B cell (primary cell): ENCODE data around the gene PTPRN2. TPM values are rescaled to one million over a fixed set of nuclear protein-coding genes. Genes with fewer than 3 reads are reported as not detected.

Experiments
- ATAC-seq: fragments of 200-7000 bp; cut with Tn5 transposase; one replicate; pipeline ENCODE4 v1.10.0; 2021; ENCODE audit warnings: low read depth, mild to moderate bottlenecking, moderate number of reproducible peaks, moderate library complexity
- CTCF ChIA-PET: fragments of 350-600 bp; sonication (Branson Sonifier 250); formaldehyde crosslinking; loops from one replicate; lab custom pipeline; 2021; ENCODE audit warnings: antibody characterized with exemption, inconsistent platforms; lab: Charles Lee
- POLR2A ChIA-PET: fragments of 350-600 bp; sonication (Branson Sonifier 250); formaldehyde crosslinking; loops from one replicate; lab custom pipeline; 2021; ENCODE audit warnings: antibody characterized with exemption; lab: Charles Lee
- DNase-seq: peaks from one replicate; pipeline ENCODE4 v3.0.0; 2013
- H2AFZ ChIP-seq: 2 replicates; pipeline ENCODE4 v1.6.1; 2012; ENCODE audit warnings: mild to moderate bottlenecking, low read depth, low read length; ENCODE audit not compliant: insufficient read depth, poor library complexity, severe bottlenecking
- H3K27ac ChIP-seq, 2 donors: 1 replicate in 1 of 2; 2 replicates in 1 of 2; pipeline ENCODE4 v1.5.1; 2012 to 2013; ENCODE audit warnings: low read length in 2 of 2, mild to moderate bottlenecking in 2 of 2, moderate library complexity in 1 of 2
- H3K27me3 ChIP-seq, 4 experiments: fragments of 200-600 bp in 1 of 4; sonication (generic) in 1 of 4; replicated peaks in 1 of 4; 1 replicate in 2 of 4; 2 replicates in 2 of 4; pipeline versions ENCODE4 v1.6.1 to v1.7.0; 2013 to 2016; ENCODE audit warnings: low read length in 3 of 4, mild to moderate bottlenecking in 2 of 4, mixed read lengths in 1 of 4, moderate library complexity in 1 of 4; ENCODE audit not compliant: insufficient read depth in 4 of 4, control insufficient read depth in 3 of 4; ENCODE audit errors: control extremely low read depth in 1 of 4
- H3K36me3 ChIP-seq, 2 experiments: replicated peaks in 1 of 2; 1 replicate in 1 of 2; 2 replicates in 1 of 2; pipeline versions ENCODE4 v1.6.1 to v1.7.1; 2013; ENCODE audit warnings: low read length in 1 of 2; ENCODE audit not compliant: insufficient read depth in 2 of 2, control insufficient read depth in 1 of 2; ENCODE audit errors: control extremely low read depth in 1 of 2, extremely low read depth in 1 of 2
- H3K4me1 ChIP-seq, 2 donors: fragments of 200-600 bp in 1 of 2; sonication (generic) in 1 of 2; 1 replicate in 1 of 2; 2 replicates in 1 of 2; pipeline versions ENCODE4 v1.5.1 to v1.6.1; 2013 to 2017; ENCODE audit warnings: low read length in 2 of 2; ENCODE audit not compliant: control insufficient read depth in 2 of 2, insufficient read depth in 2 of 2
- H3K4me2 ChIP-seq: replicated peaks from 2 replicates; pipeline ENCODE3; 2012; ENCODE audit warnings: mild to moderate bottlenecking, low read depth, low read length; ENCODE audit not compliant: poor library complexity, severe bottlenecking
- H3K4me3 ChIP-seq, 5 experiments: fragments of 200-600 bp in 1 of 5; sonication (generic) in 1 of 5; 1 replicate in 3 of 5; 2 replicates in 2 of 5; pipeline versions ENCODE4 v1.5.1 to v1.7.0; 2011 to 2016; ENCODE audit warnings: low read length in 4 of 5, mild to moderate bottlenecking in 4 of 5, low read depth in 2 of 5, control low read depth in 1 of 5, moderate library complexity in 1 of 5; ENCODE audit not compliant: insufficient read depth in 1 of 5; ENCODE audit errors: control extremely low read depth in 1 of 5, extremely low read depth in 1 of 5
- H3K79me2 ChIP-seq: fragments of 200-600 bp; sonication (generic); one replicate; pipeline ENCODE4 v1.6.0; 2016; ENCODE audit warnings: low read length; ENCODE audit not compliant: control insufficient read depth, insufficient read depth
- H3K9ac ChIP-seq: fragments of 200-600 bp; sonication (generic); 2 replicates; pipeline ENCODE4 v1.6.1; 2017; ENCODE audit warnings: mild to moderate bottlenecking, low read length, moderate library complexity
- H3K9me3 ChIP-seq, 3 donors: one replicate each; pipeline versions ENCODE4 v1.6.1 to v1.7.1; 2013; ENCODE audit warnings: low read length in 2 of 3; ENCODE audit not compliant: control insufficient read depth in 2 of 3, insufficient read depth in 1 of 3; ENCODE audit errors: control extremely low read depth in 1 of 3
- H4K20me1 ChIP-seq: 2 replicates; pipeline ENCODE4 v1.6.0; 2012; ENCODE audit warnings: mild to moderate bottlenecking, low read length; ENCODE audit not compliant: insufficient read depth, control insufficient read depth, poor library complexity, severe bottlenecking
- H3K27ac Mint-ChIP-seq: one replicate; pipeline ENCODE4 v1.8.0; 2021; ENCODE audit warnings: mixed read lengths
- H3K27me3 Mint-ChIP-seq: one replicate; pipeline ENCODE4 v1.8.0; 2021; ENCODE audit warnings: mixed read lengths
- H3K4me1 Mint-ChIP-seq: one replicate; pipeline ENCODE4 v1.8.0; 2021; ENCODE audit warnings: mixed read lengths
- H3K4me3 Mint-ChIP-seq: one replicate; pipeline ENCODE4 v1.8.0; 2021; ENCODE audit warnings: mixed read lengths
- H3K9me3 Mint-ChIP-seq: one replicate; pipeline ENCODE4 v1.8.0; 2022; ENCODE audit warnings: mixed read lengths; ENCODE audit not compliant: insufficient read depth
- CTCF ChIP-seq: fragments of 200-600 bp; IDR thresholded peaks from one replicate; pipeline ENCODE4 v1.8.0; 2022; ENCODE audit warnings: antibody characterized with exemption, mild to moderate bottlenecking
- EZH2 ChIP-seq: IDR thresholded peaks from 2 replicates; pipeline ENCODE4 v1.6.1; 2012; ENCODE audit warnings: borderline replicate concordance, low read depth, mild to moderate bottlenecking, moderate library complexity, low read length; ENCODE audit not compliant: insufficient read depth, poor library complexity, severe bottlenecking
- WGBS: methylation state at CpG from one replicate; pipeline ENCODE4 v1.1.5; 2013; ENCODE audit warnings: missing lambda C conversion rate; ENCODE audit not compliant: insufficient coverage; 5-methylcytosine and 5-hydroxymethylcytosine counted together
- intact Hi-C: fragments of 100-400 bp; cut with micrococcal nuclease; formaldehyde crosslinking; loops from one replicate; pipeline ENCODE4 v1.10.0; 2022
- polyA plus RNA-seq: library from polyadenylated mRNA; depleted of rRNA; stranded (reverse); fragments of >200 nt; gene quantifications from 2 replicates; pipeline ENCODE4 v1.2.3, GENCODE V29; 2012
- total RNA-seq, 2 donors: library from RNA; stranded (reverse); fragments of 120-200 nt in 1 of 2; gene quantifications; 1 replicate in 1 of 2; 2 replicates in 1 of 2; pipeline versions ENCODE4 v1.2.3 to v1.2.4, GENCODE V29; 2013 to 2022

PTPRN2 gene
- total and polyA plus RNA-seq, 2 donors (not counting 1 experiment from before 2014, with no cell fraction given) = 2.0 to 5.0 TPM

GRCh38 chr7:158098125-158099030, 489.2 kb downstream of the PTPRN2 start:
- Histone ChIP-seq H3K9ac (no peak overlapping the region), H3K27ac (no peak overlapping the region), H3K27me3 (no peaks in the 10 kb centered on the region), H3K4me1 (no peaks in the 10 kb centered on the region), H3K4me2 (no peak overlapping the region), H3K4me3 (no peak overlapping the region), H2AFZ (no peak overlapping the region), H3K79me2 (no peaks in the 10 kb centered on the region), H4K20me1 (no peaks in the 10 kb centered on the region), H3K9me3 (peaks cover 0 to 34% (median 0%) of the 10 kb centered on the region in 3 donors), H3K36me3 (no peaks in the 10 kb centered on the region)
- CTCF ChIA-PET = no interaction called here
- Mint-ChIP-seq H3K4me3 (no peak overlapping the region), H3K27ac (no peak overlapping the region), H3K27me3 (no peaks in the 10 kb centered on the region), H3K9me3 (peaks cover 8% of the 10 kb centered on the region), H3K4me1 (no peaks in the 10 kb centered on the region)
- intact Hi-C loops = no loop called here
- TF ChIP-seq EZH2 (no peak), CTCF (no peak)
- WGBS = 93% methylated on average over 47 of the region's 54 CpGs
- ATAC-seq (no peak), DNase-seq (no peak)
- POLR2A ChIA-PET = no interaction called here

DNA sequence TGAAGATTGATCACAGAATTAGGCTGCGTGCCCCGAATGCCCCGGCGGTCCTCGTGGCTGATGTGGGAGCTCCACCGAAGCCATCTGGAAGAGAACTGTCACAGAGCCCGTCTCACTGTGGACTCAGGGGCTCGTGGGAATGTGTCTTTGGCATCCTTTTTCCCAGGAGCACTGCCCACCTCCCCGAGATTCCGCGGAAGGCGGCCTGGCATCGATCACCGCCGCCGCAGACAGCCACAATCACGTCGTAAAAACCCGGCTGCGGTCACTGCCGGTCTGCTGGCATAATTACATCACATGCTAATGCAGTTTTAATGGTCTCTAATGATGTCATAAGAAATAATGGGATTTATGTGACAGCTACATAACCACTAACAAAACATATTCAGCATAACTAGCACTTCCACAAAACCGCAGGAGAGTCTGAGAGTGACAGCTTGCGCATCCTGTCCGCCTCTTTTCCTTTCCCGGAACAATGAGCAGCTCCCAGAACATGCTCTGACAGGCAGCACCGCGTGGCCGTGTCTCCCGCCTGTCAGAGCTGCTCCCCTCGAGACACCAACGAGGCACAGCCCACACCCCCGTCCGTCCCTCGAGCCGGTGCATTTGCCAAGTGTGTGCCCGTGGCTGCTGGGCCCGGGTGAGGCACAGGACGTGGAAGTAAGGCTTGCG, 490.0 kb downstream of the PTPRN2 start:
- no peaks in the 10 kb centered on the region for H3K27me3 ChIP-seq
- H3K79me2 ChIP-seq = no peaks in the 10 kb centered on the region
- H3K9ac ChIP-seq = no peak overlapping the region
- TF ChIP-seq CTCF (no peak), EZH2 (no peak)
- H3K4me3 Mint-ChIP-seq = no peak overlapping the region
- H3K27ac ChIP-seq = no peak overlapping the region
- intact Hi-C loops = no loop called here
- H3K27me3 Mint-ChIP-seq = no peaks in the 10 kb centered on the region
- 84% methylated on average over 34 of the region's 39 CpGs for WGBS
- CTCF ChIA-PET = no interaction called here
- no peak overlapping the region for H3K4me3 ChIP-seq
- H3K9me3 ChIP-seq = peaks cover 0 to 33% (median 0%) of the 10 kb centered on the region in 3 donors
- H2AFZ ChIP-seq = no peak overlapping the region
- DNase-seq = no peak
- no peak overlapping the region for H3K27ac Mint-ChIP-seq
- no peak for ATAC-seq
- H3K4me1 ChIP-seq = no peaks in the 10 kb centered on the region
- H3K9me3 Mint-ChIP-seq = peaks cover 9% of the 10 kb centered on the region
- H3K4me2 ChIP-seq = no peak overlapping the region
- POLR2A ChIA-PET = no interaction called here
- H3K36me3 ChIP-seq = no peaks in the 10 kb centered on the region
- H4K20me1 ChIP-seq = no peaks in the 10 kb centered on the region
- no peaks in the 10 kb centered on the region for H3K4me1 Mint-ChIP-seq
